Measurements from ENCODE around the gene BLVRB. TPM values are rescaled to one million over a fixed set of nuclear protein-coding genes. Genes with fewer than 3 reads are reported as not detected.

BLVRB gene
- total and polyA plus RNA-seq, 10 of the 15 experiments (the other 5 are each of a cell fraction or from before 2014, with no cell fraction given), result 6.3 to 53.3 (median 27.8) TPM

- TF ChIP-seq POU2F2 (IDR thresholded peaks at IDR 0.05; ENCODE audit: borderline replicate concordance, low read depth, low read length) (no peak), BHLHE40 (IDR thresholded peaks at IDR 0.05; ENCODE audit: borderline replicate concordance in 1 of 2, low read depth in 2 of 2, low read length in 1 of 2) (peak in 1 of 2 experiments; percentile 36; a peak in 1 of 4 replicates), BRCA1 (IDR thresholded peaks at IDR 0.05; ENCODE audit: low read depth, low read length) (no peak), STAT1 (conservative IDR thresholded peaks at IDR 0.05) (no peak), POLR2A (IDR thresholded peaks at IDR 0.05; ENCODE audit: low read depth, low read length) (peak; percentile 41; the same call in 1 of the 2 replicates), NFYA (IDR thresholded peaks at IDR 0.05; ENCODE audit: borderline replicate concordance, low read depth, low read length) (no peak)
Measured at GRCh38 chr19:40416918-40417642, 48.5 kb downstream of the BLVRB start (continued).

- CTCF ChIA-PET, result interaction anchor here (1.0 to 2.2 kb wide), 5 partner anchors 10 to 62 kb away, joined by 3 to 7 read pairs (median 3); partner anchors contain the start of genes SERTAD1 and SERTAD3
- Histone ChIP-seq H4K20me1 (ENCODE audit: control insufficient read depth, insufficient read depth) (no peaks in the 10 kb centered on the region), H3K4me3 (no peak overlapping the region), H3K4me2 (ENCODE audit: control insufficient read depth, insufficient read depth) (no peak overlapping the region; the same call in 1 of the 2 replicates), H3K9me3 (replicated peaks; ENCODE audit: control insufficient read depth, insufficient read depth, low read length) (no peaks in the 10 kb centered on the region), H3K27ac (ENCODE audit: control insufficient read depth, insufficient read depth) (peak overlapping the region; percentile 63), H3K79me2 (ENCODE audit: control insufficient read depth, insufficient read depth, low read length) (no peaks in the 10 kb centered on the region), H3K36me3 (ENCODE audit: control insufficient read depth in 2 of 2, insufficient read depth in 2 of 2, low read length in 1 of 2) (no peaks in the 10 kb centered on the region), H3K27me3 (replicated peaks in 1 of 2; ENCODE audit: control insufficient read depth in 2 of 2, insufficient read depth in 2 of 2, low read length in 1 of 2) (no peaks in the 10 kb centered on the region), H2AFZ (ENCODE audit: control insufficient read depth, low read depth, low read length) (no peak overlapping the region), H3K4me1 (ENCODE audit: control insufficient read depth, insufficient read depth, low read length) (peaks cover 35% of the 10 kb centered on the region), H3K9ac (ENCODE audit: control insufficient read depth, insufficient read depth, low read length) (no peak overlapping the region; the same call in 1 of the 2 replicates)
- DNase-seq (ENCODE audit: low read depth, low spot score) (no peak), FAIRE-seq (peak; percentile 38), ATAC-seq (no peak)
- WGBS (ENCODE audit: insufficient coverage, insufficient replicate concordance, low lambda C conversion rate, missing lambda C conversion rate), result 100% methylated on average over 2 of the region's 2 CpGs
- POLR2A ChIA-PET, result interaction anchor here (0.6 to 2.8 kb wide), 5 partner anchors 11 to 130 kb away, joined by 3 to 12 read pairs (median 7); partner anchors contain the start of genes BLVRB and SERTAD1
- RAD21 ChIA-PET (ENCODE audit: unreplicated experiment), result interaction anchor here (0.7 to 0.9 kb wide), 2 partner anchors 27 to 67 kb away, joined by 3 read pairs; partner anchors contain the start of genes C19orf47 and PLD3
- SMC1A ChIA-PET (ENCODE audit: uncharacterized antibody, unreplicated experiment), result interaction anchor here (1.0 to 2.3 kb wide), 7 partner anchors 9 to 130 kb away, joined by 3 to 11 read pairs (median 7); partner anchors contain the start of genes SERTAD1 and SERTAD3
- no TSS peak for BruUV-seq (replicated peaks)
- 0 out of 2 replicates have a peak, but pooled peaks have one; percentile 74 for TF ChIP-seq SMARCA5 (IDR thresholded peaks at IDR 0.05)
- TF ChIP-seq ZNF592 (IDR thresholded peaks at IDR 0.05), result no peak
- TF ChIP-seq ZNF24 (IDR thresholded peaks at IDR 0.05), result no peak
- peak; percentile 44; the same call in 1 of the 2 replicates for TF ChIP-seq ZNF217 (IDR thresholded peaks at IDR 0.05)
- TF ChIP-seq TBL1XR1 (IDR thresholded peaks at IDR 0.05; ENCODE audit: low read depth, low read length), result no peak
- TF ChIP-seq BHLHE40 (IDR thresholded peaks at IDR 0.05; ENCODE audit: borderline replicate concordance in 1 of 2, low read depth in 2 of 2, low read length in 1 of 2), result no peak
- no peak for TF ChIP-seq JUND (IDR thresholded peaks at IDR 0.05; ENCODE audit: low read depth, low read length)
- intact Hi-C loops (cut with micrococcal nuclease; ENCODE audit: unreplicated experiment), result loop anchor here (5.0 kb wide), 1 partner anchor 58 kb away; no protein-coding TSS in a partner anchor
- in situ Hi-C loops (cut with MboI), result no loop called here
Measured at GRCh38 chr19:40415768-40416167, 49.8 kb downstream of the BLVRB start.

All from GM12878 (cell line).